Hepatocyte (in vitro differentiated cells): ENCODE results near the gene LRRC36. TPM values are rescaled to one million over a fixed set of nuclear protein-coding genes. Genes with fewer than 3 reads are reported as not detected.
A peak's percentile ranks its signal among the peaks of the same experiment; 100 is the strongest.

Source experiments
- DNase-seq: peaks from one replicate; pipeline ENCODE4 v3.0.0-alpha.2; 2016; ENCODE audit warnings: low spot score
- H2AFZ ChIP-seq: fragments of 200-600 bp; sonication (generic); 2 replicates; pipeline ENCODE4 v1.6.0; 2016; ENCODE audit warnings: antibody characterized with exemption, mild to moderate bottlenecking
- H3K27ac ChIP-seq: fragments of 200-600 bp; sonication (generic); 2 replicates; pipeline ENCODE4 v1.5.1; 2016; ENCODE audit warnings: mild to moderate bottlenecking
- H3K27me3 ChIP-seq: fragments of 200-600 bp; sonication (generic); 2 replicates; pipeline ENCODE4 v1.6.1; 2016
- H3K36me3 ChIP-seq: fragments of 200-600 bp; sonication (generic); replicated peaks from 2 replicates; pipeline ENCODE4 v1.5.1; 2016; ENCODE audit warnings: low read depth; ENCODE audit not compliant: insufficient read depth
- H3K4me1 ChIP-seq: fragments of 200-600 bp; sonication (generic); 2 replicates; pipeline ENCODE4 v1.5.1; 2016; ENCODE audit warnings: mild to moderate bottlenecking, moderate library complexity; ENCODE audit not compliant: insufficient read depth
- H3K4me2 ChIP-seq: fragments of 200-600 bp; sonication (generic); 2 replicates; pipeline ENCODE4 v1.6.0; 2016
- H3K4me3 ChIP-seq: fragments of 200-600 bp; sonication (generic); 2 replicates; pipeline ENCODE4 v1.5.1; 2016; ENCODE audit warnings: mild to moderate bottlenecking
- H3K79me2 ChIP-seq: fragments of 200-600 bp; sonication (generic); 2 replicates; pipeline ENCODE4 v1.6.0; 2017; ENCODE audit warnings: mild to moderate bottlenecking
- H3K9me2 ChIP-seq: fragments of 200-600 bp; sonication (generic); replicated peaks from 2 replicates; pipeline ENCODE4 v1.6.0; 2017; ENCODE audit warnings: mild to moderate bottlenecking; ENCODE audit not compliant: insufficient read depth
- H3K9me3 ChIP-seq: fragments of 200-600 bp; sonication (generic); 2 replicates; pipeline ENCODE4 v1.5.1; 2016; ENCODE audit warnings: low read depth, mild to moderate bottlenecking
- H4K20me1 ChIP-seq: fragments of 200-600 bp; sonication (generic); 2 replicates; pipeline ENCODE4 v1.6.0; 2016; ENCODE audit warnings: mild to moderate bottlenecking; ENCODE audit not compliant: insufficient read depth, poor library complexity, severe bottlenecking
- CTCF ChIP-seq: fragments of 200-600 bp; sonication (generic); IDR thresholded peaks from 2 replicates; pipeline ENCODE4 v1.5.1; 2016; ENCODE audit warnings: antibody characterized with exemption, mild to moderate bottlenecking; ENCODE audit not compliant: poor library complexity
- EZH2 ChIP-seq: fragments of 200-600 bp; sonication (generic); IDR thresholded peaks from 2 replicates; pipeline ENCODE4 v1.6.1; 2016; ENCODE audit warnings: antibody characterized with exemption, mild to moderate bottlenecking, borderline replicate concordance
- EZH2phosphoT487 ChIP-seq: fragments of 200-600 bp; sonication (generic); IDR thresholded peaks from one replicate; pipeline ENCODE4 v1.6.1; 2018; ENCODE audit warnings: antibody characterized with exemption, mild to moderate bottlenecking, low read depth, moderate library complexity; ENCODE audit not compliant: unreplicated experiment, severe bottlenecking
- WGBS: methylation state at CpG from one replicate; pipeline ENCODE4 v1.1.6; 2016; ENCODE audit warnings: low lambda C conversion rate; ENCODE audit errors: missing lambda C conversion rate; 5-methylcytosine and 5-hydroxymethylcytosine counted together
- polyA plus RNA-seq: library from polyadenylated mRNA; unstranded; fragments of >200 nt; fragmentation: Nextera tagmentation; extraction: Ambion mirVana; gene quantifications from 2 replicates; pipeline ENCODE4 v1.2.1, GENCODE V29; 2016
- total RNA-seq: library from RNA; depleted of rRNA; stranded (reverse); fragments of >200 nt; gene quantifications from 2 replicates; pipeline ENCODE4 v1.2.3, GENCODE V29; 2014

The LRRC36 gene
- total and polyA plus RNA-seq, 2 experiments from 2014 or later: 0.23 to 0.69 TPM

GRCh38 chr16:67415872-67416793 is 89.5 kb downstream of the LRRC36 start, which contains the start of gene ZDHHC1:
ZDHHC1 (minus strand) TSS chr16:67416477; CDS start chr16:67407775, 8,702 bp downstream.
- TF ChIP-seq CTCF (peak; percentile 63), EZH2 (no peak), EZH2phosphoT487 (no peak)
- Histone ChIP-seq H4K20me1 (no peaks in the 10 kb centered on the region), H3K4me2 (peak within 1 kb of the TSS; percentile 94), H3K36me3 (no peaks in the 10 kb centered on the region), H3K4me3 (peak within 1 kb of the TSS; percentile 76), H3K9me3 (no peaks in the 10 kb centered on the region), H3K27me3 (no peaks in the 10 kb centered on the region), H3K9me2 (no peaks in the 10 kb centered on the region), H3K79me2 (no peaks in the 10 kb centered on the region), H3K27ac (peak within 1 kb of the TSS; percentile 74), H2AFZ (peak within 1 kb of the TSS; percentile 96), H3K4me1 (peaks cover 6% of the 10 kb centered on the region)
- peak; percentile 88 for DNase-seq
- WGBS: 5% methylated on average over 72 of the region's 73 CpGs

DNA sequence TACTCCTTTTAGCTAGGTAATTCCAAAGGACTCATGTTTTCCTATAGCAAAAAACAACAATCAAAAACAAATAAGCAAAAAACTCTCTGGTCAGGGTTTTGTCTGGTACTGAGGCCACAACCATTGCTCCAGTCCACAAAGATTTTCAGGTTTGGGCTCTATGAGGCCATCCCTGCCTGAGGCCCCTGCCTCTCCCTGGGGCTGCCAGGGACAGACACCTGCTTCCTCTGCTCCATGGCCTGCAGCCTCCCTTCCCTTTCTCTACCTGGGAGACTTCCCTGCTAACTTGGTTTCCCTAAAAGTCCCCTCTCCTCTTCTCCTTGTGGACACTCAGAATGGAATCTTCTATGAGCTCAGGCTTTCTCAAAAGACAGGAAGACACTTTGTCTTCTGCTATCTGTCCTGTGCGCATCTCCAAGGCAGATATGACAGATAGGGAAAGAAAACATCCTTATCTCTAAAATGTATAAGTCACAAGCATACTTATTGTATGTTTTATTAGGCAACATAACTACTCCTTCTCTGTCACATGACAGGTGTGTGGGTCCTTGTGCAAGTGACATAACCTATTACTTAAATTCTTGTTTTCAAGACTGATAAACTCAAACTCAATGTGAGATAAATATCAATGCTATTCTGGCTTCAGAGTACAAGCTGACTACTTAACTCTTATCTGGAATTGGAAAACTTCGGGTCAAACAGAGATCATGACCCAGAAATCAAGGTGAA is 90.9 kb downstream of the LRRC36 start:
- no peak for DNase-seq
- H3K4me2 ChIP-seq: no peak overlapping the region
- H3K9me3 ChIP-seq: no peaks in the 10 kb centered on the region
- TF ChIP-seq CTCF (no peak), EZH2 (no peak), EZH2phosphoT487 (no peak)
- H3K9me2 ChIP-seq: no peaks in the 10 kb centered on the region
- H4K20me1 ChIP-seq: no peaks in the 10 kb centered on the region
- no peaks in the 10 kb centered on the region for H3K79me2 ChIP-seq
- H3K27me3 ChIP-seq: no peaks in the 10 kb centered on the region
- no peak overlapping the region for H3K4me3 ChIP-seq
- WGBS: 68% methylated on average over 2 of the region's 2 CpGs
- H3K4me1 ChIP-seq: peaks cover 6% of the 10 kb centered on the region
- no peaks in the 10 kb centered on the region for H3K36me3 ChIP-seq
- H3K27ac ChIP-seq: peak overlapping the region; percentile 44
- H2AFZ ChIP-seq: no peak overlapping the region

- H4K20me1 ChIP-seq: no peaks in the 10 kb centered on the region
- no peaks in the 10 kb centered on the region for H3K9me3 ChIP-seq
- no peak overlapping the region for H3K4me2 ChIP-seq
- no peak overlapping the region for H2AFZ ChIP-seq
- DNase-seq: no peak
- no peaks in the 10 kb centered on the region for H3K9me2 ChIP-seq
- H3K27me3 ChIP-seq: no peaks in the 10 kb centered on the region
- no peak for TF ChIP-seq EZH2
- H3K4me3 ChIP-seq: no peak overlapping the region
- H3K36me3 ChIP-seq: no peaks in the 10 kb centered on the region
- peaks cover 11% of the 10 kb centered on the region for H3K4me1 ChIP-seq
- no peak overlapping the region for H3K27ac ChIP-seq
- H3K79me2 ChIP-seq: no peaks in the 10 kb centered on the region
- 68% methylated on average over 3 of the region's 3 CpGs for WGBS
Measured at GRCh38 chr16:67419502-67419901, 92.9 kb downstream of the LRRC36 start.

DNA sequence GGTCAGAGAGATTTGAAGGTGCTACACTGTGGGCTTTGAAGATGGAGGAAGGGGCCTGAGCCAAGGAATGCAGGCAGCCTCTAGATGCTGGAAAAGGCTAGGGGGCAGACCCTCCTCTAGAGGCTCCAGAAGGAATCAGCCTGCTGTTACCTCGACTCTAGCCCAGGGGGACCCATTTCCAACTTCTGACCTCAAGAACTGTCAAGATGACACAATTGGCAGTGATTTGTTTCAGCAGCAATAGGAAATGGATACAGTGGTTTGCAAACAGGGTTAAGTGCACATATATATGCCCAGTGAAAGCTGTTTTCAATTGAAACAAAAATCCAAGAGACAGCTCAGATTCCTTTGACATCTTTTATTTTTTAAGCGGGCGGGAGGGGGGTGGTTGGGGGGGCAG is 93.3 kb downstream of the LRRC36 start:
- H3K36me3 ChIP-seq: no peaks in the 10 kb centered on the region
- no peaks in the 10 kb centered on the region for H3K9me2 ChIP-seq
- DNase-seq: no peak
- TF ChIP-seq EZH2: no peak
- TF ChIP-seq EZH2phosphoT487: no peak
- TF ChIP-seq CTCF: no peak
- peaks cover 13% of the 10 kb centered on the region for H3K4me1 ChIP-seq
- no peaks in the 10 kb centered on the region for H3K27me3 ChIP-seq
- no peak overlapping the region for H3K27ac ChIP-seq
- H3K79me2 ChIP-seq: no peaks in the 10 kb centered on the region
- no peaks in the 10 kb centered on the region for H4K20me1 ChIP-seq
- no peak overlapping the region for H3K4me2 ChIP-seq
- H3K4me3 ChIP-seq: no peak overlapping the region
- no peak overlapping the region for H2AFZ ChIP-seq
- H3K9me3 ChIP-seq: no peaks in the 10 kb centered on the region
- 72% methylated on average over 3 of the region's 3 CpGs for WGBS
